Measurements from ENCODE around the gene SMIM5. TPM values are rescaled to one million over a fixed set of nuclear protein-coding genes. Genes with fewer than 3 reads are reported as not detected.
A peak's percentile ranks its signal among the peaks of the same experiment; 100 is the strongest.

The SMIM5 gene
- total RNA-seq, 4 donors from 2014 or later: 0.31 to 2.0 (median 1.0) TPM

GRCh38 chr17:75630071-75630917 lies 2.9 kb upstream of the SMIM5 start:
- DNase-seq (ENCODE audit: low spot score) (no peak), ATAC-seq (ENCODE audit: low FRiP score) (no peak)
- TF ChIP-seq, protein P1, sequence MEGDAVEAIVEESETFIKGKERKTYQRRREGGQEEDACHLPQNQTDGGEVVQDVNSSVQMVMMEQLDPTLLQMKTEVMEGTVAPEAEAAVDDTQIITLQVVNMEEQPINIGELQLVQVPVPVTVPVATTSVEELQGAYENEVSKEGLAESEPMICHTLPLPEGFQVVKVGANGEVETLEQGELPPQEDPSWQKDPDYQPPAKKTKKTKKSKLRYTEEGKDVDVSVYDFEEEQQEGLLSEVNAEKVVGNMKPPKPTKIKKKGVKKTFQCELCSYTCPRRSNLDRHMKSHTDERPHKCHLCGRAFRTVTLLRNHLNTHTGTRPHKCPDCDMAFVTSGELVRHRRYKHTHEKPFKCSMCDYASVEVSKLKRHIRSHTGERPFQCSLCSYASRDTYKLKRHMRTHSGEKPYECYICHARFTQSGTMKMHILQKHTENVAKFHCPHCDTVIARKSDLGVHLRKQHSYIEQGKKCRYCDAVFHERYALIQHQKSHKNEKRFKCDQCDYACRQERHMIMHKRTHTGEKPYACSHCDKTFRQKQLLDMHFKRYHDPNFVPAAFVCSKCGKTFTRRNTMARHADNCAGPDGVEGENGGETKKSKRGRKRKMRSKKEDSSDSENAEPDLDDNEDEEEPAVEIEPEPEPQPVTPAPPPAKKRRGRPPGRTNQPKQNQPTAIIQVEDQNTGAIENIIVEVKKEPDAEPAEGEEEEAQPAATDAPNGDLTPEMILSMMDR (IDR thresholded peaks at IDR 0.05): no peak

DNA sequence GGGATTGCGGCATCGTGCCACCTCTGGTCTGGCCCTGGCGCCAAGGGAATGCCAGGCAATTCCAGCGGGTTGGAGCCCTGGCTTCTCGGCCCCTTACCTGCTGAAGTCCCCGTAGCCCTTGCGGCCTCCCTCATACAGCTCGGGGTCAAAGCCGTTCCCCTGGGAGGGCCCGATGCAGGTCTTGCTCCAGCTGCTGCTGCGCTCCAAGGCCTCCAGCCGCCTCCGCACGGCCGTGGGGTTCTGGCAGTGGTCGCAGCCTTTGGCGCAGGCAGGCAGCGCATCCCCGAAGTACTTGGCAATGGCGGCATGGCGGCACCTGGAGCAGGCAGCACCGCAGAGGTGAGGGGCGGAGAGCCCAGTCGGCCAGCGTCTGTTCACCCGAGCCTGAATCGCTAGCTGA lies 1.9 kb upstream of the SMIM5 start:
- TF ChIP-seq, protein P1 (IDR thresholded peaks at IDR 0.05): no peak
- ATAC-seq (ENCODE audit: low FRiP score) (no peak), DNase-seq (ENCODE audit: low spot score) (no peak)

DNA sequence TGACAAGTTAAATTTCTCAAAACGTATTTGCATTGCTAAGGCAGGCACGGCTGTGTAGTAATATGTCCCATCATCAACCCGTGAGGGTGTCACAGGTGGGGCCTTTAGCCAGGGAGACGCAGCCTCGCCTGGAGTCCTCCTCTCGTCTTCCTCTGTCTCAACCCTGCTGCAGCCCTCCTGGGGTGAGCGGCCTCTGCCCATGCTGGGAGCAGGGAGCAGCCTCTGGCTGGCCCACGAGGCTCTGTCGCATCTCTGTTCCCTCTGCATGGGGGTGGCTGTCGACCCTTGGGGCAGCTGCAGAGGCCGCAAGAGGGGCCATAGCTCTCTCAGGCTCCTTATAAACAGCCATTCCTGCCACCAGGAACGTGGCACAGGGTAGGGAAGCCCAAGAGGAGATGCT lies 806 bp upstream of the SMIM5 start:
- DNase-seq (ENCODE audit: low spot score): no peak
- ATAC-seq (ENCODE audit: low FRiP score): no peak
- TF ChIP-seq, protein P1 (IDR thresholded peaks at IDR 0.05): no peak

DNA sequence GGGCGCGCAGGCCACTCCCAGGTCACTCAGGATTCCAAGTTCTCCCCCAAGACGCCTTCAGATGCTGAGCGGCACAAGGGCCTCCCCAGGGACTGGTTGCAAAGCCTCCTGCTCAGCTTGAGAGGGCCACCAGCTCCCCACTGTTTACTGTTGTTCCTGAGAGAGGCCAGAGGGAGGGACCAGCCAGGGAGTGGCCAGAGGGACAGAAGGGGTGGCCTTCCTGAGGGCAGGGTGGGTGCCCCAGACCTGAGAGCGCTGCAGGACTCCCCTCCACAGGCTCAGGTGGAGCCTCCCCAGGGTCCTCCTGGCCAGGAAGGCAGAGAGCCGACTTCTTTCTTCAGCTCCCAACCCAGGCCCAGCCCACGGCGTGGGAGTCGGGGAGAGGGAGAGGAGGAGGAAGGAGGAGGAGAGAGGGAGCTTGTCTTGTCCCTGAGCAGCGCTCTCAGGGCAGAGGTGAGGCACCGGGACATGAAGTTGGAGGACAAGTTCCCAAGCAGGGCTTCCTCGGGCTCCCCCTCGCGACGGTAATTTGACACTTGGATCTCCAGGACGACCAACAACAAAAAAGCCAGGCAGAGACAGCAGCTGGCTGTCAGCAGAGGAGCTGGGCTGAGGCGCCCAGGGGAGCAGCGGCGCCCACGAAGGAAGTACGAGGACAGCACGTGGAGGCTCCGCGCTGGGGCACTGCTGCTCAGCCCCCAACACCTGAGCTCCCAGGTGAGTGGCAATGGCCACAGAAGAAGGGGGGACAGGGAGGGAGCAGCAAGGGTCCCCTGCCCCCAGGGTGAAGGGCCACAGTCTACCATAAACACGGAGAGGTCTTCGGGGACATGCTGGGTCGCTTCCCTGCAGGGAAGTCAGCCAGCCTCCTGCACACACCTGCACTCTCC lies 497 bp downstream of the SMIM5 start:
- peak; percentile 66 for DNase-seq (ENCODE audit: low spot score)
- TF ChIP-seq, protein P1 (IDR thresholded peaks at IDR 0.05): no peak

GRCh38 chr17:75634376-75634740 lies 1.1 kb downstream of the SMIM5 start:
- TF ChIP-seq, protein P1 (IDR thresholded peaks at IDR 0.05): no peak
- DNase-seq (ENCODE audit: low spot score) (no peak), ATAC-seq (ENCODE audit: low FRiP score) (no peak)

More for the DNA sequence above, 497 bp downstream of the SMIM5 start:
- peak; percentile 6 for ATAC-seq (ENCODE audit: low FRiP score)

DNA sequence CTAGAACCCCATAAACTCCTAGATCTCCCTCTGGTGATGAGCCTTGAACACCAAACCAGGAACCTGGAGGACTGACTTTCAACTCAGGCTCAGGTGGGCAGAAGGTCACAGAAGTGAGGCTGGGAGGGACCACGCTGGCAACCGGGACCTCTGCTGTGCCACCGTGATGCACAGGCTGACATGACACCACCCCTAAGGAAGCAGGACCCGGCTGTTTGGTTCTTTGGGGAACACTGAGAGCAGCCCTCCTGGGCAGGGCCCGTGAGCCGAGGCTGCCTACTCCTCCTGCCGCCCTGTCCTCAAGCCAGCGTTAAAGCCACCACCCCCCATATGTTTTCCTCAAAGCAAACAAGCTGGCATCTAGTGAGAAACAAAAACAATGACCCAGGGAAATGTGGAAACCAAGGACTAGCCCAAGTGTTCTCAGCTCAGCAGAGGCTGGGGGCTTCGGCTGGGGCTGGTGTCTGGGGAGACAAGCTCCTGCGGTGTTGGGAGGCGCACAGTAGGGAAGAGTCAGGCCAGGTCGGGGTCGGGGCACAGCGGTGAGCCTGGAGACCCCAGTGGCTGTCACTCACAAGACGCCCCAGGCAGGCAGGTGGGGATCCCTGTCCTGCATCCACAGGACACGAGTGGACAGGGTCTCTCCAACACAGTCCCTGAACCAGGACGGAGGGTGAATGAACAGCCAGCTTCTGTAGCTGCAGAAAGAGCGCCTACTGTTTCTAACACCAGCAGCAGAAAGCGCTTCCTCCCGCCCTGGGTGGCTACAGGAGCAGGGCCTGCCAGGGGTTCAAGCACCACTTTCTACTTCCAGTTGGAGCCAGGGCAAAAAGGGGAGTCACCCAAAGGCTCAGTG lies 1.7 kb downstream of the SMIM5 start:
- ATAC-seq (ENCODE audit: low FRiP score): no peak
- TF ChIP-seq, protein P1 (IDR thresholded peaks at IDR 0.05): no peak
- DNase-seq (ENCODE audit: low spot score): no peak
